Stimulated activated naive CD8-positive, alpha-beta T cell treated with anti-CD3 and anti-CD28 coated beads, Interleukin-15, Interleukin-2, amounts not matched to agents 100 ng/mL and 50 ng/mL, for 24 hours (primary cell): ENCODE data around the gene EBNA1BP2.
A peak's percentile ranks its signal among the peaks of the same experiment; 100 is the strongest.
"Not testable (repeated sequence)": the region's sequence is repeated elsewhere in the genome, so short reads cannot be mapped to it uniquely, and the experiment has no call there.

Source experiments
- H3K27ac Mint-ChIP-seq: one replicate; pipeline ENCODE4 v1.8.0; 2021; ENCODE audit warnings: mild to moderate bottlenecking, mixed read lengths
- H3K27me3 Mint-ChIP-seq: one replicate; pipeline ENCODE4 v1.8.0; 2021; ENCODE audit warnings: mixed read lengths
- H3K36me3 Mint-ChIP-seq: one replicate; pipeline ENCODE4 v1.8.0; 2021; ENCODE audit warnings: low read depth, mixed read lengths
- H3K4me1 Mint-ChIP-seq: one replicate; pipeline ENCODE4 v1.8.0; 2021; ENCODE audit warnings: low read depth, mixed read lengths
- H3K4me3 Mint-ChIP-seq: one replicate; pipeline ENCODE4 v1.8.0; 2021; ENCODE audit warnings: mild to moderate bottlenecking, mixed read lengths
- H3K9me3 Mint-ChIP-seq: one replicate; pipeline ENCODE4 v1.8.0; 2021; ENCODE audit warnings: mixed read lengths

The EBNA1BP2 gene, protein sequence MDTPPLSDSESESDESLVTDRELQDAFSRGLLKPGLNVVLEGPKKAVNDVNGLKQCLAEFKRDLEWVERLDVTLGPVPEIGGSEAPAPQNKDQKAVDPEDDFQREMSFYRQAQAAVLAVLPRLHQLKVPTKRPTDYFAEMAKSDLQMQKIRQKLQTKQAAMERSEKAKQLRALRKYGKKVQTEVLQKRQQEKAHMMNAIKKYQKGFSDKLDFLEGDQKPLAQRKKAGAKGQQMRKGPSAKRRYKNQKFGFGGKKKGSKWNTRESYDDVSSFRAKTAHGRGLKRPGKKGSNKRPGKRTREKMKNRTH

DNA sequence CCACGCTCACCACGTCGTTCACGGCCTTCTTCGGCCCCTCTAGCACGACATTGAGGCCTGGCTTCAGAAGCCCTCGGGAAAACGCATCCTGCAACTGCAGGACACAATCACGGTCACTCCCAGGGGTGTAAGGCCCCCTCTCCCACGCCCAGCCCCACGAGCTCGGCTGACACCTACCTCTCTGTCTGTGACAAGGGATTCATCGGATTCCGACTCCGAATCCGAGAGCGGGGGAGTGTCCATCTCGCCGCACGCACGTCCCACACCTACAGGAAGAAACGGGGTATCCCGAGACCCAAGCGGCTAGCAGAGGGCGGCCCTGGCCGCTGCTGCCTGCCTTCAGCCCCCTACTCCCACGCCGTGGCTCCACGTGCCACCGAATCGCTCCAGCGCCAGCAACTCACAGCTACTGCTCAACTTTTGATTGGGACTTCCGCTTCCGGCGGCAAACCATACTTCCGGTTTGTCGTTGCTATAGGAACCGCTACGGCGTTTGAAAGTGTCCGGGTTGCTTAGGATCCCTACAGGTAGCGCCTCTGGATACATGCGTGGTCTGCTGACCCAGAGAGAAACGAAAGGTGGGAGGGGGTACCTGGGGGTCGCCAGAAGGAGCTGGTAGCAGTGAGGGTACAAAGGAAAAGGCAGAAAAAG, at the start of gene EBNA1BP2, which contains the start of gene CFAP57:
Gene EBNA1BP2 (minus strand): TSS at position 415 of the 651 bp plus-strand sequence. CDS start 172 bp downstream, at position 243.
Gene CFAP57 (plus strand): TSS at position 455 of the 651 bp plus-strand sequence. CDS start 424 bp downstream, outside the sequence.
- peaks cover 24% of the 10 kb centered on the region for H3K27me3 Mint-ChIP-seq
- peaks cover 38% of the 10 kb centered on the region for H3K4me1 Mint-ChIP-seq
- H3K4me3 Mint-ChIP-seq: peak within 1 kb of the TSS; percentile 96
- H3K36me3 Mint-ChIP-seq: peaks cover 49% of the 10 kb centered on the region
- no peaks in the 10 kb centered on the region for H3K9me3 Mint-ChIP-seq
- H3K27ac Mint-ChIP-seq: peak within 1 kb of the TSS; percentile 95

DNA sequence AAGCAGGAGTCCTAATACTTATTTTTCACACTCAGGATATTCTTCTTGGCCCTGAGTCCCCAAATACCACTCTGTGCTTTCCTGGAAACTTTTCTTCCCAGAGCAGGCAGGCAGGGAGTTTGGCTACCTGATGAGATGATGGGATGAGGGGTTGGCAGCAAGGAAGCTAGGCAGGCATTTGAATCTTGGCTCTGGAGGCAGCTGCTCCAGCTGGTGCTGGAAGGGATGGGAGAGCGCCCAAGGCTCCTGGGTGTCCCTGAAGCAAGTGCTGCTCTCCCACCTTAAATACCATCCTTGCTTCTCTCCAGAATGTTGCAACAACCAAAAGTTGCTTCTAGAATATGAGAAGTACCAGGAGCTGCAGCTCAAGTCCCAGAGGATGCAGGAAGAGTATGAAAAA, 49.7 kb upstream of the EBNA1BP2 start:
- Mint-ChIP-seq H3K9me3 (no peaks in the 10 kb centered on the region), H3K27ac (no peak overlapping the region), H3K4me1 (peaks cover 12% of the 10 kb centered on the region), H3K36me3 (no peaks in the 10 kb centered on the region), H3K4me3 (no peak overlapping the region), H3K27me3 (no peaks in the 10 kb centered on the region)

DNA sequence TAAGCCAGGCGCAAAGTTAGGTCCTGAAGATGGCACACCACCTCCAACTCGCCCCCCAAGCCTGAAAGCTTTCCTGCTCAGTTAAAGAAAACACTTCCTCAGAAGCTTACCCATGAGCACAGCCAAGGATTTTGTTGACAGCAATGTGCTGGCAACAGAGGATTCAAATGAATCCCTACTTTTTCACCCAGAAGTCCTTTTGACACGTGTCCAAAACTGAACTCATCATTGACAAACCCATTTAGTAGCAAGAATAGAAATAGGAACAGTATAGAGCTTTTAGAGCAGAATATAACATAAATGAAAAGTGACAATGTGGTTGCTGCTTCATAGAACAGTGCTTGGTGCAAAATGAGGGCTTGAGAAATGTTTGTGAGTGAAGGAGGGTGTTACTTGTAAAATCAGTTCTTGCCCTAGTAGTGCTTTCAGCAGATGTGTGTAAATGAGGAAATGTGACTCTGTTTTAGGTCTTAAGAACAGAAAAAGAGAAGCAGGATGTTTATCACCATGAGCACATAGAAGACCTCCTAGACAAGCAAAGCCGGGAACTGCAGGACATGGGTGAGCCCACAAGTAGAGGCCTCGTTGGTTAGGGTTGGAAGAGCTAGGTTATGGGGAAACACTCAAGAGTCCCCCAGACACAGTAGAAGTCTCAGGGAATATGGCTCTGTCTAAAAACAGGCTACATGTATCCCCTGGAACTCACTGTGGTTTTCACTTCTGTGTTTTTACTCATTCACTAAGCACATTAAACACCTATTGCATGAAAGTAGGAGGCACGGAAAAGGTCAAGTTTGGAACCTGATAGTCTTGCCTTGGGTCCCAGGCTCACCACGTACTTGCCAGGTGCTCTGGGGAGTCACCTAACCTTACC, 49.1 kb upstream of the EBNA1BP2 start:
- Mint-ChIP-seq H3K9me3 (no peaks in the 10 kb centered on the region), H3K36me3 (no peaks in the 10 kb centered on the region), H3K27ac (no peak overlapping the region), H3K27me3 (no peaks in the 10 kb centered on the region), H3K4me3 (no peak overlapping the region), H3K4me1 (peaks cover 12% of the 10 kb centered on the region)

DNA sequence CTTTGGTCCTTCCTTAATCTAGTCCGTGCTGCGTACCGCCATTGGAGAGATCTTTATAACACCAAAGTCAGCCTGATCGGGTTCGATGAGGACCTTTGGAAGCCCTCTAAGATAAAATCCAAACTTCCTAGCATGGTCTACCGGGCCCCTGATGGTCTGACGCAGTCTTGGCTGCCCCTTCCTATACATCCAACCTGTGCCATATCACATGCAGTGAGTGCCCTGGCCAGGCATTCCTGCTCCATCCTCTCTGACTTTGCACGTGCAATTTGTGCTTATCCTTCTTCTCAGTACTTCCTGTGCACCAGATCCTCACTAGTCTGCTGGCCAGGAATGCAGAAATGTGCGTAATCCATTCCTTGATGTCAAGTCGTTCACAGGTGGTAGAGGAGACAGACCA, 45.7 kb upstream of the EBNA1BP2 start:
- Mint-ChIP-seq H3K27ac (no peak overlapping the region), H3K27me3 (no peaks in the 10 kb centered on the region), H3K4me1 (peaks cover 12% of the 10 kb centered on the region), H3K9me3 (no peaks in the 10 kb centered on the region), H3K36me3 (no peaks in the 10 kb centered on the region), H3K4me3 (no peak overlapping the region)

DNA sequence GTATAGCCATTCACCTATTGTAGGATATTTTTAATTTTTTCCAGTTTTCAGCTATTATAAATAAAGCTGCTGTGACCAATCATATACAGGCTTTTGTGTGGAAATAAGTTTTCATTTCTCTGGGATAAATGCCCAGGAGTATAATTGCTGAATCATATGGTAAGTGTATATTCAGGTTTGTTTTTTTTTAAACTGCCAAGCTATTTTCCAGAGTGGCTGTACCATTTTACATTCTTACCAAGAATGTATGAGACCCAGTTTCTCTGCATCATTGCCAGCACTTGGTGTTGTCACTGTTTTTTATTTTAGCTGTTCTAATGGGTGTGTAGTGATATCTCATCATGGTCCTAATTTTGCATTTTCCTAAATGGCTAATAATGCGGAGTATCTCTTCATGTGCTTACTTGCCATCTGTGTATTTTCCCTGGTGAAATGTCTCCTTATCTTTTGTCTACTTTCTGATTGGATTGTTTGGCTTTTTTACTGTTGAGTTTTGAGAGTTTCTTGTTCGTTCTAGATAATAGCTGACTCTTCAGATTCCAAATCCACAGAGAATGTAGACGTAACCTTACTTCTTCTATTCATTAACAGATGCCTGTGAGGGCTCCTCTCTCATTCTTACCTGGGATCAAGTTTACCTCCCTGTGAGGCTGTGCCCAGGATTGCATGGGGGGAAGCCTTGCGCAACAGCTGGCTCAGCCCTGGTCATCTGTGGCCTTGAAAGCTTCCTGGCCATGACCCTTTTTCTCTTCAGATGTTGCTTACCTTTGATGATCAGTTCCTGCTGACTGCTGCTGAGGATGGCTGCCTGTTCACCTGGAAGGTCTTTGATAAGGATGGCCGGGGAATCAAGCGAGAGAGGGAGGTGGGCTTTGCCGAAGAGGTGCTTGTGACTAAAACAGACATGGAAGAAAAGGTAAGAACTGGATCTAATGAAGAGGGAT, 42.7 kb upstream of the EBNA1BP2 start:
- Mint-ChIP-seq H3K36me3 (no peaks in the 10 kb centered on the region), H3K4me3 (no peak overlapping the region), H3K9me3 (no peaks in the 10 kb centered on the region), H3K27me3 (peaks cover 8% of the 10 kb centered on the region), H3K27ac (no peak overlapping the region), H3K4me1 (no peaks in the 10 kb centered on the region)

DNA sequence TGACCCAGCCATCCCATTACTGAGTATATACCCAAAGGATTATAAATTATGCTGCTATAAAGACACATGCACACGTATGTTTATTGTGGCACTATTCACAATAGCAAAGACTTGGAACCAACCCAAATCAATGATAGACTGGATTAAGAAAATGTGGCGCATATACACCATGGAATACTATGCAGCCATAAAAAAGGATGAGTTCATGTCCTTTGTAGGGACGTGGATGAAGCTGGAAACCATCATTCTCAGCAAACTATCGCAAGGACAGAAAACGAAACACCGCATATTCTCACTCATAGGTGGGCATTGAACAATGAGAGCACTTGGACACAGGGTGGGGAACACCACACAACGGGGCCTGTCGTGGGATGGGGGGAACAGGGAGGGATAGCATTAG, 36.2 kb upstream of the EBNA1BP2 start:
- H3K36me3 Mint-ChIP-seq, H3K27ac Mint-ChIP-seq, H3K4me3 Mint-ChIP-seq, H3K4me1 Mint-ChIP-seq, H3K9me3 Mint-ChIP-seq: not testable (repeated sequence)
- H3K27me3 Mint-ChIP-seq: peaks cover 11% of the 10 kb centered on the region

DNA sequence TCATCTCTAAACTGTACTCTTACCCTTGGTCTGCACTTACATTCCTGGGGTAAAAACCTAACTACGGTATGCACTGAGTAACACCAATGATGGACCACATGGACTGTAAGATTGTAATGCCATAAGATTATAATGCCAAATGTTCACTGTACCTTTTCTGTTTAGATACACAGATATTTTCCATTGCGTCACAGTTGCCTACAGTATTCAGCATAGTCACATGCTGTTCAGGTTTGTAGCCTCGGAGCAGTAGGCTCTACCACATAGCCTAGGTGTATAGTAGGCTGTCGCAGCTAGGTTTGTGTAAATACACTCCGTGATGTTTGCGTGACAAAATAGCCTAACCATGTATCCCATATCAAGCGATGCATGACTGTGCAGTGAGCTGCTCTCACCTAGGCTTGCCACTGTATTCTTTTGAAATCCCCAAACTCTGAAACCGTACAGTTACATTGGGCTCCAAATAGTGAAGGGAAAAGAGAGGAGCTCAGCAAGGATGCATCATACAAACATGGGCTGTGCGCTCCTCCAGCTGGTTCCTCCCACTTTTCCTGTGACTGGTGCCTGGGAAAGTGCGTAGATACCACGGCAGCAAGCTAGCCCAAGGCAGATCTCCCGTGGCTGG, 35.3 kb upstream of the EBNA1BP2 start:
- Mint-ChIP-seq H3K27me3 (peaks cover 11% of the 10 kb centered on the region), H3K36me3 (no peaks in the 10 kb centered on the region), H3K9me3 (peaks cover 8% of the 10 kb centered on the region), H3K4me3 (no peak overlapping the region), H3K27ac (no peak overlapping the region), H3K4me1 (no peaks in the 10 kb centered on the region)

DNA sequence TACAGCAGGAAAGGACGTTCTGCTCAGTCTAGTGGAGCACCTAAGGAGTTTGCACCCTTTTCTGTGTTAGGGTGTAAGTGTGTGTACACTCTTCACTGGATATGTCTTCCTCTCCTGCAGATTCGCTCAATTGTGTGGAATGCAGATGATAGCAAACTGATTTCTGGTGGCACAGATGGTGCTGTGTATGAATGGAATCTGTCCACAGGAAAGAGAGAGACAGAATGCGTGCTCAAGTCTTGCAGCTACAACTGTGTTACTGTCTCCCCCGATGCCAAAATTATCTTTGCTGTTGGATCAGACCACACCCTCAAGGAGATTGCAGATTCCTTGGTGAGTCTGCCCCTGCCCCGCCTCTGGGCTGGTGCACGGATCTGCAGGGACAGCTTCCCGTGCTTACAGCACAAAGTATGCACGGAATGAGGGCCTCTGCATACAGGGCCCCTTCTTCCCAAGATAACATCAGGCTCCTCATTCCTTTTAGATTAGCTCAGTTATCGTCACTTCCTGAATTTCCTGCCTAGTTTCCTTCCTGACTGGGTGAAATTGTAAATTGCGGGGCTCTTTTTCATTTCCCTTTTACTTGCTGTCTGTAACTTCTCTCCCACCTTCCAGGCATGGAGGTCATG, 34.6 kb upstream of the EBNA1BP2 start:
- H3K4me1 Mint-ChIP-seq: no peaks in the 10 kb centered on the region
- H3K27me3 Mint-ChIP-seq: peaks cover 11% of the 10 kb centered on the region
- peaks cover 8% of the 10 kb centered on the region for H3K9me3 Mint-ChIP-seq
- no peak overlapping the region for H3K4me3 Mint-ChIP-seq
- no peaks in the 10 kb centered on the region for H3K36me3 Mint-ChIP-seq
- no peak overlapping the region for H3K27ac Mint-ChIP-seq

DNA sequence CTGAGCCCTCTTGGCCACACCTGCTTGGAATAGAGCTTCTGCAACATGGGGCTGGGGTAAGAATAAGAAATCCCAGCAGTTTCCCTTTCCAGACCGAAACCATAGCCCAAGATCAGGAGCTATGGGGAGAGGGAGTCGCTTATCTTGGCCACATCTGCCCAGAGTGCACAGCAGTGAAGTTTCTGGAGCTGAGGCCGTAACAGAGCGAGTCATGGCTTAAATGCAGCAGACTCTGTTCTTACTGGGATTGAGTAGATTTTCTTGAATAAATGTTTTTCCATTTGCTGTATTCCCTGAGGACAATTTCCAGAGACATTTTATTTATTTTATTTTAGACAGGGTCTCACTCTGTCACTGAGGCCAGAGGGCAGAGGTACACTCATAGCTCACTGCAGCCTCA, 33.6 kb upstream of the EBNA1BP2 start:
- Mint-ChIP-seq H3K9me3 (peaks cover 8% of the 10 kb centered on the region), H3K27me3 (peaks cover 11% of the 10 kb centered on the region), H3K27ac (no peak overlapping the region), H3K4me3 (no peak overlapping the region), H3K36me3 (no peaks in the 10 kb centered on the region), H3K4me1 (no peaks in the 10 kb centered on the region)

DNA sequence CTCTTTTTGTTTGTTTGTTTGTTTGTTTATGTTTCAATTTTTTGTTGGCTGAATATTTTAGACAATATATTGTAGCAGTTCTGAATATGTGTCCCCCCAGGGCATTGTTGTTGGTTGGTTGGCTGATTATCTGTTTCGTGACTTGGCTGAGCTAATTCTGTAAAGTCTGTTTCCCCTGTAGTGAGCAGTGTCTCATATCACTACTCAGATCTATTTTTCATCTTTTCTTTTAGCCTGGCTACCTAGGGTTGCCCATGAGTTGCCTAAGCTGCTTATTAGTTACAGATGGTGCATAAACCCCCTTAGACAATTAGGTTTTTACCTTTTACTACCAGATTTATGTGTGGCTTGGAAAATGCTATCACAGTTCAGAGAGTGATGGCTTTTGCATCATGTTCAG, 32.3 kb upstream of the EBNA1BP2 start:
- peaks cover 3% of the 10 kb centered on the region for H3K27me3 Mint-ChIP-seq

DNA sequence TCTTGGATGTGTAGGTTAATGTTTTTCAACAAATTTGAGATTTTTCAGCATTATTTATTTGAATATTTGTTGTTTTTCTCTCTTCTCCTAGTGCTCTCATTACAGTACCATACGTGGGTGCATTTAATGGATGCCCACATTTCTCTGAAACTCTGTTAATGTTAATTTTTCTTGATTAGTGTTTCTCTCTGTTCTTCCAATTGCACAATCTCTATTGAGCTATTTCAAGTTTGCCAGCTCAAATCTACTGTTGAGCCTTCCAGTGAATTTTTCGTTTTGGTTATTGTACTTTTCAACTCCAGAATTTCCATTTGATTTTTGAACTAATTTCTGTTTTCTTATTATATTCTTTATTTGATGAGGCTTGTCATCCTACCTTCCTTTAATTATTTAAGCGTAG, 31.8 kb upstream of the EBNA1BP2 start:
- H3K4me1 Mint-ChIP-seq: no peaks in the 10 kb centered on the region
- H3K9me3 Mint-ChIP-seq: peaks cover 8% of the 10 kb centered on the region
- H3K27ac Mint-ChIP-seq: no peak overlapping the region
- H3K36me3 Mint-ChIP-seq: no peaks in the 10 kb centered on the region
- peaks cover 3% of the 10 kb centered on the region for H3K27me3 Mint-ChIP-seq
- no peak overlapping the region for H3K4me3 Mint-ChIP-seq

More for the DNA sequence above, 32.3 kb upstream of the EBNA1BP2 start:
- no peaks in the 10 kb centered on the region for H3K4me1 Mint-ChIP-seq
- H3K27ac Mint-ChIP-seq: no peak overlapping the region
- no peak overlapping the region for H3K4me3 Mint-ChIP-seq
- peaks cover 8% of the 10 kb centered on the region for H3K9me3 Mint-ChIP-seq
- no peaks in the 10 kb centered on the region for H3K36me3 Mint-ChIP-seq

DNA sequence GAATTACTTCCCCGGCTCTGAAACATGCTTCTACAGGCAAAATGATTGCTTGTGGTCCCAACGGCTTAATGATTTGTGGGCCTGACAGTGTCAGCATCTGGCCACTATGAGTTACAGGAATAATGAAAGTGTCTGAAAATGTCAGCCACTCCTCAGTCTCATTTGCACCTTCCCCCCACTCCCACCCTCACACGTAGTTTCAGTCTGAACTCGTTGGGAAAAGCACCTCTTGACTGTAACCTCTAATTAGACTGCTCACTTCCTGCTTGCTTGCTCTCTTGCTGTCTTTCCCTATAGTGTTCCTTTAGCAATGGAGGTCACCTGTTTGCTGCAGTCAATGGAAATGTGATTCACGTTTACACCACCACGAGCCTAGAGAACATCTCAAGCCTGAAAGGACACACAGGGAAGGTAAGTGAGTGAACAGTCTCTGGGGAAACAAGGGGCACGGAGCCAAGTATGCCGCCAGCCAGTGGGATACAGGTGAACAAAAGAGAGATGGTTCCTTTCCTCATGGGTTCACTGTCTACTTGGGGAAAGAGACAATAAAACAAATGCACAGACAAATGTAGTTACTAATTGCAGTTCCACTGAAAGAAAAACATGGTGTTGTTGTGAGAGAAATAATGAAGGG, 27.1 kb upstream of the EBNA1BP2 start:
- H3K4me3 Mint-ChIP-seq: no peak overlapping the region
- no peak overlapping the region for H3K27ac Mint-ChIP-seq
- peaks cover 8% of the 10 kb centered on the region for H3K27me3 Mint-ChIP-seq
- peaks cover 10% of the 10 kb centered on the region for H3K9me3 Mint-ChIP-seq
- no peaks in the 10 kb centered on the region for H3K4me1 Mint-ChIP-seq
- no peaks in the 10 kb centered on the region for H3K36me3 Mint-ChIP-seq
